ENCODE measurements around the gene GTF3C5. TPM values are rescaled to one million over a fixed set of nuclear protein-coding genes. Genes with fewer than 3 reads are reported as not detected.
A peak's percentile ranks its signal among the peaks of the same experiment; 100 is the strongest.

GTF3C5 gene
- total RNA-seq = 10 to 100 TPM; 18.4 to 30.5 (median 19.8) TPM
- long read RNA-seq, transcript GTF3C5-202 (11 exons, 2,406 nt) = major isoform, 5 of 7 reads
- long read RNA-seq, partial matches to known transcripts = 0 of 7 reads
- long read RNA-seq, other reads (novel, unspliced or antisense) = 2 of 7 reads

- peak; percentile 92 to 94 (median 93) for DNase-seq
- TF ChIP-seq POLR2A (IDR thresholded peaks at IDR 0.05) (peak; percentile 60), CTCF (IDR thresholded peaks at IDR 0.05) (peak in 1 of 4 donors; percentile 25)
- intact Hi-C loops (cut with DNase I) = no loop called here
- H3K27me3 ChIP-seq = no peaks in the 10 kb centered on the region
- H3K9me3 ChIP-seq = no peaks in the 10 kb centered on the region
- WGBS (ENCODE audit: insufficient coverage, low coverage, low lambda C conversion rate, missing lambda C conversion rate) = under 1% methylated on average over 38 of the region's 63 CpGs
- H3K27ac ChIP-seq = peak within 1 kb of the TSS; percentile 70 to 89 (median 78)
- no peaks in the 10 kb centered on the region for H3K36me3 ChIP-seq
- H3K4me3 ChIP-seq = peak within 1 kb of the TSS; percentile 83 to 97 (median 97)
- ATAC-seq = peak; percentile 98 to 99 (median 98)
- H3K4me1 ChIP-seq = peaks cover 0 to 13% (median 5%) of the 10 kb centered on the region in 4 donors
Measured at GRCh38 chr9:133030317-133031129, at the start of gene GTF3C5. Gene GTF3C5 (plus strand): TSS chr9:133030997. CDS start chr9:133031012, 15 bp downstream.

GRCh38 chr9:132982458-132982857 lies 48.3 kb upstream of the GTF3C5 start:
- intact Hi-C loops (cut with DNase I) = no loop called here
- H3K4me1 ChIP-seq = no peaks in the 10 kb centered on the region
- no peaks in the 10 kb centered on the region for H3K9me3 ChIP-seq
- ATAC-seq (no peak), DNase-seq (no peak)
- no peak for TF ChIP-seq CTCF (IDR thresholded peaks at IDR 0.05)
- TF ChIP-seq POLR2A (IDR thresholded peaks at IDR 0.05) = no peak
- no peak overlapping the region for H3K4me3 ChIP-seq
- WGBS (ENCODE audit: insufficient coverage, low coverage, low lambda C conversion rate, missing lambda C conversion rate) = 22% methylated on average over 6 of the region's 8 CpGs
- no peaks in the 10 kb centered on the region for H3K27me3 ChIP-seq
- no peaks in the 10 kb centered on the region for H3K36me3 ChIP-seq
- H3K27ac ChIP-seq = no peak overlapping the region

GRCh38 chr9:132983491-132984201 lies 47.2 kb upstream of the GTF3C5 start:
- Histone ChIP-seq H3K36me3 (no peaks in the 10 kb centered on the region), H3K4me3 (no peak overlapping the region), H3K4me1 (no peaks in the 10 kb centered on the region), H3K27me3 (no peaks in the 10 kb centered on the region), H3K27ac (no peak overlapping the region), H3K9me3 (no peaks in the 10 kb centered on the region)
- WGBS (ENCODE audit: insufficient coverage, low coverage, low lambda C conversion rate, missing lambda C conversion rate) = 46% methylated on average over 5 of the region's 11 CpGs
- intact Hi-C loops (cut with DNase I) = no loop called here
- no peak for ATAC-seq
- DNase-seq = no peak
- TF ChIP-seq POLR2A (IDR thresholded peaks at IDR 0.05) (no peak), CTCF (IDR thresholded peaks at IDR 0.05) (no peak)

GRCh38 chr9:132984202-132985070 lies 46.4 kb upstream of the GTF3C5 start:
- no peaks in the 10 kb centered on the region for H3K9me3 ChIP-seq
- 66% methylated on average over 4 of the region's 20 CpGs for WGBS (ENCODE audit: insufficient coverage, low coverage, low lambda C conversion rate, missing lambda C conversion rate)
- H3K4me3 ChIP-seq = no peak overlapping the region
- H3K27me3 ChIP-seq = no peaks in the 10 kb centered on the region
- H3K4me1 ChIP-seq = no peaks in the 10 kb centered on the region
- H3K27ac ChIP-seq = no peak overlapping the region
- DNase-seq = no peak
- ATAC-seq = no peak
- intact Hi-C loops (cut with DNase I) = no loop called here
- TF ChIP-seq CTCF (IDR thresholded peaks at IDR 0.05) = no peak
- no peak for TF ChIP-seq POLR2A (IDR thresholded peaks at IDR 0.05)
- no peaks in the 10 kb centered on the region for H3K36me3 ChIP-seq

Measured in right lobe of liver (tissue), 6 donors.